Calu3 (cell line): ENCODE results near the gene BHLHE40. TPM values are rescaled to one million over a fixed set of nuclear protein-coding genes. Genes with fewer than 3 reads are reported as not detected.

ENCODE experiments used
- BruUV-seq: library from RNA; stranded (reverse); fragments of 400-500 nt; replicated peaks from 2 replicates; lab custom pipeline; 2021; lab: Mats Ljungman, UMichigan
- CTCF ChIA-PET: fragments of 300-600 bp; sonication (Branson Sonifier 250); formaldehyde crosslinking; loops from one replicate; lab custom pipeline; 2022; ENCODE audit warnings: antibody characterized with exemption; lab: Charles Lee
- DNase-seq: peaks from one replicate; pipeline ENCODE4 v3.0.0; 2022
- H3K27ac Mint-ChIP-seq: one replicate; pipeline ENCODE4 v1.8.0; 2022; ENCODE audit warnings: mixed read lengths; ENCODE audit not compliant: unreplicated experiment
- H3K27me3 Mint-ChIP-seq: one replicate; pipeline ENCODE4 v1.8.0; 2022; ENCODE audit warnings: mixed read lengths; ENCODE audit not compliant: unreplicated experiment
- H3K36me3 Mint-ChIP-seq: one replicate; pipeline ENCODE4 v1.8.0; 2022; ENCODE audit warnings: mild to moderate bottlenecking, moderate library complexity, mixed read lengths; ENCODE audit not compliant: insufficient read depth, unreplicated experiment
- H3K4me1 Mint-ChIP-seq: one replicate; pipeline ENCODE4 v1.8.0; 2022; ENCODE audit warnings: mild to moderate bottlenecking, low read depth, mixed read lengths; ENCODE audit not compliant: unreplicated experiment
- H3K4me3 Mint-ChIP-seq: one replicate; pipeline ENCODE4 v1.8.0; 2022; ENCODE audit warnings: mild to moderate bottlenecking, low read depth, moderate library complexity, mixed read lengths; ENCODE audit not compliant: unreplicated experiment
- H3K9me3 Mint-ChIP-seq: one replicate; pipeline ENCODE4 v1.8.0; 2022; ENCODE audit warnings: low read depth, mixed read lengths; ENCODE audit not compliant: unreplicated experiment
- CTCF ChIP-seq: fragments of 200-600 bp; IDR thresholded peaks from one replicate; pipeline ENCODE4 v1.8.0; 2022; ENCODE audit warnings: antibody characterized with exemption; ENCODE audit not compliant: unreplicated experiment
- intact Hi-C: fragments of 100-400 bp; cut with micrococcal nuclease; formaldehyde crosslinking; loops from one replicate; pipeline ENCODE4 v1.10.0; 2022; ENCODE audit not compliant: unreplicated experiment
- total RNA-seq: library from RNA; stranded (reverse); gene quantifications from 2 replicates; pipeline ENCODE4 v1.2.3, GENCODE V29; 2022

Gene BHLHE40
- total RNA-seq, 1 experiment from 2014 or later = 71.9 TPM

- peak overlapping the region; percentile 76 for H3K4me3 Mint-ChIP-seq
- H3K27ac Mint-ChIP-seq = peak overlapping the region; percentile 96
- intact Hi-C loops = loop anchor here (1.0 kb wide), 1 partner anchor 46 kb away; no protein-coding TSS in a partner anchor
- peak; percentile 95 for DNase-seq
- no TSS peak for BruUV-seq
- H3K36me3 Mint-ChIP-seq = peaks cover 92% of the 10 kb centered on the region
- H3K4me1 Mint-ChIP-seq = peaks cover 24% of the 10 kb centered on the region
- CTCF ChIA-PET = interaction anchor here (0.6 to 1.4 kb wide), 7 partner anchors 14 to 269 kb away, joined by 3 to 9 read pairs (median 4); no protein-coding TSS in a partner anchor
- TF ChIP-seq CTCF = peak; percentile 85
- H3K27me3 Mint-ChIP-seq = no peaks in the 10 kb centered on the region
- H3K9me3 Mint-ChIP-seq = no peaks in the 10 kb centered on the region
These were observed 1.3 kb downstream of the BHLHE40 start for GRCh38 chr3:4980229-4981203.

- DNase-seq = no peak
- H3K4me1 Mint-ChIP-seq = peaks cover 32% of the 10 kb centered on the region
- CTCF ChIA-PET = interaction anchor here (1.1 to 1.4 kb wide), 3 partner anchors 37 to 261 kb away, joined by 3 to 6 read pairs (median 4); no protein-coding TSS in a partner anchor
- H3K36me3 Mint-ChIP-seq = peaks cover 100% of the 10 kb centered on the region
- no peaks in the 10 kb centered on the region for H3K27me3 Mint-ChIP-seq
- no TSS peak for BruUV-seq
- peak overlapping the region; percentile 96 for H3K27ac Mint-ChIP-seq
- intact Hi-C loops = no loop called here
- H3K4me3 Mint-ChIP-seq = peak overlapping the region; percentile 76
- no peaks in the 10 kb centered on the region for H3K9me3 Mint-ChIP-seq
- TF ChIP-seq CTCF = no peak
These were observed 2.0 kb downstream of the BHLHE40 start for GRCh38 chr3:4981294-4981664.

GRCh38 chr3:4981665-4982494 is 2.6 kb downstream of the BHLHE40 start:
- Mint-ChIP-seq H3K9me3 (no peaks in the 10 kb centered on the region), H3K4me1 (peaks cover 32% of the 10 kb centered on the region), H3K27me3 (no peaks in the 10 kb centered on the region), H3K36me3 (peaks cover 100% of the 10 kb centered on the region), H3K27ac (peak overlapping the region; percentile 96), H3K4me3 (peak overlapping the region; percentile 76)
- BruUV-seq = no TSS peak
- intact Hi-C loops = no loop called here
- peak; percentile 42 for TF ChIP-seq CTCF
- no peak for DNase-seq
- CTCF ChIA-PET = interaction anchor here (1.3 to 1.6 kb wide), 2 partner anchors 31 to 36 kb away, joined by 3 to 4 read pairs; no protein-coding TSS in a partner anchor
